ENCODE results near the gene TAS1R3.

The TAS1R3 gene

GRCh38 chr1:1340791-1341548 lies 9.9 kb downstream of the TAS1R3 start:
- DNase-seq = no peak

DNA sequence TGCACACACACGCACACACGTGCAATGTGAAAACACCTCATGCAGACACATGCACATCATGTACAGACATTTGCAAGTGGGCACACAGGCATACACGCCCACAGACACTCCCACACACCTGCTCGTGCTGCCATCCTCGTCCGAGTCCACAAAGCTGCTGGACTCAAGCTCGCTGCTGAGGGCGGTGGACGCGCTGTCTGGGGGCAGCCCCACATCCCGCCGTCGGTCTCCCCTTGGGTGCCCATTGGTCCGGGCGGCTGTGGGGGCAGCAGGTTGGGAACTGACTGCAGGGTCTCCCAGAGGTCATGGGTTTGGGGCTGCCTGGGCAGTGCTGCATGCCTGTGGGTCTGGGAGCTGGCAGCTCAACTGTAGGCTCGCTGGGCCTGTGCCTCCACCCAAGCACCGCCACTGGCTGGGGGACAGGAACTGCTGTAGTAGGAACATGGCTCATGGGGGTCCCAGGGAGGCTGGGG lies 10.5 kb downstream of the TAS1R3 start:
- no peak for DNase-seq

DNA sequence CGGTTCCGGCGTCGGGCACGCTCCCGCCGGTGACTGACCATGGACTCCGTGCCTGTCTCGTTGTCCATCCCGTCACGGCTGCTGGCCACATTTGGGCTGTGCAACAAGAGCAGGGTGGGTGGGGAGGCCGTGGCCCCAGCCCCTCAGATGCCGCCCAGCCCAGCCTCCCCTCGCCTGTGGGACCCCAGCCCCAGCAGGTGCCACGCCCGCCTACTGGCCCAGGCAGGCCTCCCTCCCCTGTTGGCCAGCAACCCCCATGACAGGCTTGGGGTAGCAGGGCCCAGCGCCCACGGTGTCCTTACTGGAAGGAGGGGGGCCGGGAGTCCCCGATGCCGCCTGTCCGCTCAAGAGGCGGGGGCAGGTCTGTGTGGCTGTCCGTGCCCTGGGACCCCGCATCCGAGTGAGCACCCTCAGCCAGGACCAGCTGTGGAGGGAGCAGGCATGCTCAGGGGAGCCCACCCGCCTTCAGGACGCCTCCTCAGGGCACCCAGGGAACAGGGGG lies 11.0 kb downstream of the TAS1R3 start:
- no peak for DNase-seq

GRCh38 chr1:1342584-1343115 lies 11.6 kb downstream of the TAS1R3 start:
- DNase-seq = no peak

DNA sequence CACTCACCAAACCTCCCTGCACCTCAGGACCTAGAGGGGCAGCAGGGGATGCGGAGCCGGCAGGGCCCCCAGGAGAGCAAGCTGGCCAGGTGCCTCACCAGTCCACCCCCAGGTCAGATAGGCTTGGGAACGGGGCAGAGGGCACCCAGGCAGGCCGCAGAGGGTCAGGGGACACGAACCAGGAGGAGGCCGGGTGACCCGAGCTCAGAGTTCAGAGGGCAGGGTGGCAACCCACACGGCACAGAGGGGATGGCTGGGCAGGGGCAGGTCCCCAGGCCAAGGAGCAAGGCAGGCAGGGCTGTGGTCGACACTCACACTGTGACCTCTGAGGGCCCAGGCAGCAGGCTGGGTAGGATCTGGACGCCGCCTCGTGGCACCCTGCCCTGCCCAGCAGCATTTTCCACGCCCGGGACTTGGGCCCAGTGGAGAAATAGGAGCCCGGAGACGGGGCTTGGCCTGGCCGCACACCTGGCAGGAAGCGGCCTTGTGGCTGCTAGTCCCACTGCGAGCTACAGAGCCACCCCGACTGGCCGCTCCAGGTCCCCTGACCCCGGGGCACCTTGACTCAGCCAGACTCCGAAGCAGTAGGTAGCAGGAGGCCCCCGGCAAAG lies 12.8 kb downstream of the TAS1R3 start:
- DNase-seq = no peak

DNA sequence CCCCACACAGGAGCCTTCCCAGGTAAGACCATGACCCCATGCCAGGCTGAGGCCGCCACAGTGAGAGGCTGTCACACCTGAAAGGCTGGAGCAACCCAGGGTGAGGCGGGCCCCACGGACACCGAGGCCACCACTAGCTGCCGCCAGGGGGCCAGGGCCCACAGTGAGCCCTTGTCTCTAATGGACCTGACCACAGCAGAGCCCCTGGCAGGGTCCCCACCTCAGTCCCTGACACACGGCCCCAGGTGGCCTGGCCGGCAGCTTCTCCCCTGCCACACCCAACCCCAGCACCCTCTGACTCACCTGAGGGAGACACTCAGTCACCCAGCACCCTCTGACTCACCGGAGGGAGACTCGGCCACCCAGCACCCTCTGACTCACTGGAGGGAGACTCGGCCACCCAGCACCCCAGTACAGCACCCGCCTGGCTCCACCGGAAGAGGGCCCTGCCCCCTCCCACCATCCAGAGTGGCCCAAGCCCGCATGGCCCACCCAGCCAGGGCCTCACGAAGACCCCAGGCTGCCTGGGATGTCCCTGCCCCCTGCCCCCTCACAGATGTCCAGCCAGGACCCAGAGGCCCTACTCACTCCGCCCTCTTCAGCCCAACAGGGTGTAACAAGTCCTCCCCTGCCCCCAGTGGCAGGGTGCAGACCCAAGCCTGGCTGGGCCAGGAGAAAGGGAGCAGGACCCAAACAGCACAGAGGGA lies 13.7 kb downstream of the TAS1R3 start:
- no peak for DNase-seq

- no peak for DNase-seq
These were observed 14.3 kb downstream of the TAS1R3 start for GRCh38 chr1:1345384-1345783.

GRCh38 chr1:1345860-1346500 lies 14.9 kb downstream of the TAS1R3 start:
- DNase-seq = no peak

GRCh38 chr1:1346501-1346890 lies 15.4 kb downstream of the TAS1R3 start:
- no peak for DNase-seq

- no peak for DNase-seq
These were observed 16.0 kb downstream of the TAS1R3 start for GRCh38 chr1:1347026-1347595.

DNA sequence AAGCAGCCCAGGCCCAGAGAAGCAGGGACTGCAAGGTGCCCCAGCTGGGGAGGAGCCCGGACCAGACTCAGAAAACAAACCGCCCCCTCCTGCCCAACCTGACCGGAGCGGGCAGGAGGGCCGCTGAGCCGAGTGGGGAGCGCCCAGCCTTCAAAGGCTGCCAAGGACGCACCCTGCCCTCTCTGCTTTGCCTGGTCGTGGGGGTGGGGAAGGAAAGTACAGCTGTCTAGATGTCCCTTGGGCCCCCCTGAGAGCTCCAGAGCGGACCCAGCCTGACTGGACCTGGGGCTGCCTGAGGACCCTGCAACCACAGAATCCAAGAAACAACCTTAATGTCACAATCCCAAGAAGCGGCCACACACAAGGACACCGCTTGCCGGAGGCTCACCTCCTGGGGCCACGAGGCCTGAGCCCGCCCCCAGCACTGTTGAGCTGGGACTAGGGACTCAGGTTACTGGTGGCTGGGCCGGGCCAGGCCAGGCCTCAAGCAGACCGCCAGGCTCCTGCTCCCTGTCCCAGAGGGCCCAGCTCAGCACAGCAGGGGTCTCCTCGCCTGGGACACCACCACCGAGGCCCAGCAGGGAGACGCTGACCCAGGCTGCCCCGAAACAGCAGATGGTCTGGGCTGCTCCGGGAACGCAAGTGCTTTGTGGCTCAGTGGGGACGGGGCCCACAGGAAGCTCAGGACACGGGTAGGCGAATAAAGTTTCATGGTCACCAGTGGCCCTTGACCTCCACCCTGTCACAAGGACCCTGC lies 16.8 kb downstream of the TAS1R3 start:
- no peak for DNase-seq

DNA sequence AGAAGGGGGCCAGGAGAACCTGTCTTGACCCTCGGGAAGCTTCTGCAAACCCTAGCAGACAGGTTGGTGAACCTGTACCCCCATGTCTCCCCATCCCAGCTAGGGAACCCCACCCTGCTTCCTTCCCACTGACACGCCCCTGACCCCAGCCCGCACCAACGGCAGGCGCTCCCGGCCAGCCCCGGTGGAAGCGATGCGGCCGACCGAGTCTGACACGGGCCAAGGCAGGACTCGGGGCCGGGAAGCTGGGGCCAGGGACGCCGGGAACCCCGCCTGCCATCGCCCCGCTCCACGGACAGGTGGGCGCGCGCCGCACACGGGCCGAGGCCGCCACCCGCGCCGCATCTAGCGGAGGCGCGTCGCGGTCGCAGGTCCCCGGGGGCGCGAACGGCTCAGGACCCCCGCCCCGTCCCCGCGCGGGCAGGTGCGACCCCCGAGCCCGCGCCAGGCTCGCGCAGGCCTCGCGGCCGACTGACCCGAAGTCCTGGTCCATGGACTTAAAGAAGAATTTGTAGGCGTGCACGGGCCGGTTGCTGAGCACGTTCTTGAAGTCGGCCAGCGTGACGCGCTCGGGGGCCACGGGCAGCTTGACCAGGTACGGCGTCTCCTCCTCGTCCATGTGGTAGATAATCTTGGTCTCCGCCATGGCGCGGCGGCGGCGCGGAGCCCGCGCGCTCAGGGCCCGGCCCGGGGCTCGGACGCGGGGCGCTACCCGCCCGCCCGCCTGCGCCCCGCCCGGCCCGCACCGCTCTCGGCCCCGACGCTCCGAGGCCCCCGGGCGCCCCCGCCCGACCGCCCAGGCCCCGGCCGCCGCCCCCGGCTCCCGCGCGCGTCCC lies 17.6 kb downstream of the TAS1R3 start:
- DNase-seq = no peak

GRCh38 chr1:1349256-1350012 lies 18.4 kb downstream of the TAS1R3 start, which contains the start of gene DVL1:
DVL1 (minus strand) TSS chr1:1349418; CDS start chr1:1349065, 353 bp downstream.
- DNase-seq = peak; percentile 66

GRCh38 chr1:1351511-1352427 lies 20.7 kb downstream of the TAS1R3 start:
- DNase-seq = no peak

- DNase-seq = no peak
These were observed 21.8 kb downstream of the TAS1R3 start for GRCh38 chr1:1352786-1353388.

- DNase-seq = no peak
These were observed 22.5 kb downstream of the TAS1R3 start for GRCh38 chr1:1353389-1354151.
